AG09309 (cell line): ENCODE results near the gene TMEM131.

Experiments used
- DNase-seq: peaks from one replicate; pipeline ENCODE4 v3.0.0-alpha.2; 2010; ENCODE audit warnings: low read depth
- H3K4me3 ChIP-seq: 2 replicates; pipeline ENCODE4 v1.5.1; 2011; ENCODE audit warnings: mild to moderate bottlenecking, low read depth, low read length, moderate library complexity; ENCODE audit not compliant: control insufficient read depth
- CTCF ChIP-seq: IDR thresholded peaks from 2 replicates; pipeline ENCODE4 v1.5.1; 2011; ENCODE audit warnings: mild to moderate bottlenecking, low read depth, low read length, inconsistent platforms; ENCODE audit not compliant: insufficient read depth, control insufficient read depth; ENCODE audit errors: missing control alignments

Gene TMEM131

DNA sequence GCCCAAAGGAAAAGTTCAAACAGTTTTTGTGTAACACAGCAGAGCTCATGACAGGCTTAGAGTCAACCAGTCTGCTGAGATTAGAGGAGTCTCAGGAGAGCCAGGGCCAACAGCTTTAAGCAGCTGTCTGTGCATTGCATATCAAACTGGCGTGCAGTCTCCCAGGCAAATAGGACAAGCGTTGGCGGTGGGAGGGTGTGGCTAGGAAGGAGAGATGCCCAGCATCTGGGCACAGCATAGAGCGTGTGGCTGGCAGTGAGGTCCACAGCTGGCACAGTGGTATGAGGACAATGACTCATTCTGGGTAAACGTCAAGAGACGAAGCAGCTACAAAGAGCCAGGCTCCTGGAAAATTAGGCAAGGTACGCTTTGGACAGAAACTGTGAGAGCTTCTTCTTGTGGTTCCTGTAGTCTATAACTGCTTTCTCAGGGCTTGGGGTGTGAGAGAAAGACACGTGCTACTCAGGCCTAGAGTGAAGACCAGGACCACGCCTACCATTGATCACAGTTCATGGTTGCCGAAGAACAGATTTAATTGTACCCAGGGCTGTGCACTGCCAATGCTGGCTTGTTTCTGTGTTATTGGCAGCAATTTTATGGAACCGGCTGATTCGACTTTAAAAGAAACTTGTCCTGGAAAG is 267.5 kb downstream of the TMEM131 start:
- TF ChIP-seq CTCF, result no peak
- no peak overlapping the region; the same call in 1 of the 2 replicates for H3K4me3 ChIP-seq
- DNase-seq, result no peak

DNA sequence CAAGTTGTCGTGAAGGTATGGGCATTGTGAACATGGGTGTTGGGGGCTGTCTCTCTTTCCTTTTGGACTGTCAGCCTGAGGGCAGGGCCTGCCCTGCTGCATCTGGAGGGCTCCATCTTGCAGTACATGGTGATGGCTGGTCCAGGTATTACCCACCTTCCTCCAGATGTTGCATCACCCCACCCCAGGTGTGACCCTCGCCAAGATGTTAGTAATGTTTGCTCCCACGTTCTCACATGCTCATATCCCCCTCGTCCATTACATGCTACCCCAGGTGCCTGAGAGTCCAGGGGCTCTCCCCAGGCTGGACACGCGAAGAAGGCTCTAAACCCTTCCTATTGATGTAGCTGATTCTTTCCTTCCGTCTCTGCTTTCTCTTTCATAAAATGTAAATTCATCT is 268.5 kb downstream of the TMEM131 start:
- no peak for TF ChIP-seq CTCF
- no peak for DNase-seq
- H3K4me3 ChIP-seq, result no peak overlapping the region

DNA sequence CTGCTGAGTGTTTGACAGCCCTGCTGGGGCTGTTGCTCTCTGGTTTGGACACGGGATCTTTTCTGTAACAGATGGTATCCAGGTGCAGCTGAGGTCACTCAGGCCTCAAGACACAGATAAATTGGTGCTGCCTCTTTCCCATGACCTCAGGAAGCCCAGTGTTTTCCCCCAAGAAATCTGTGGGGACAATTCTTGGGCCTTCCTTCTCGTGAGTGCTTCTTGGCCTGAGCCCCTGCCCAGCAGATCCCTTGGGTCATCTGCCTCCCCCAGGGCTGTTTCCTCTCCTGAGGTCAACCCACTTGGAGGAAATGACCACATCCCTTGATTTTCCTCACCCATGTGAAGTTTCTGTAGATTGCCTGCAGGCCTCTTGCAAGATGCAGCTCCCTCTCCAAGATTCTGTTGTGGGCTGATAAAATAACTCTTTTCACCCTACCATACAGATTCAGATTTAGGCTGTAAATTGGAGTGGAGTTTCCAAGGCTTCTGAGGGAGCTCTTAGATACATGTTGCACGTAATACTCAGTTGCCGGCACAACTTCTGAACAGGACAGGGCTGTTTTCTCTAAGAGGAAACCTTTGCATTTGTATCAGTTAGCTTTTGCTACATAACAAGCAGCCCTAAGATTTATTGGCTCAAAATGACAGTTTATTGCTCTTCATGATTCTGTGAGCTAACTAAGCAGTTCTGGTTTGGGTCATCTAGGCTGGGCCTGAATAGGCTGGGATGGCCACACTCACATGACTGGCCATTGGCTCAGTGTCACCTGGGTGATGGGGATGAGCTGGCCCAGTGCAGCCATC is 269.3 kb downstream of the TMEM131 start:
- no peak for DNase-seq
- TF ChIP-seq CTCF, result no peak
- no peak overlapping the region for H3K4me3 ChIP-seq

GRCh38 chr2:97724946-97725688 is 270.6 kb downstream of the TMEM131 start:
- TF ChIP-seq CTCF, result no peak
- DNase-seq, result no peak
- no peak overlapping the region for H3K4me3 ChIP-seq

DNA sequence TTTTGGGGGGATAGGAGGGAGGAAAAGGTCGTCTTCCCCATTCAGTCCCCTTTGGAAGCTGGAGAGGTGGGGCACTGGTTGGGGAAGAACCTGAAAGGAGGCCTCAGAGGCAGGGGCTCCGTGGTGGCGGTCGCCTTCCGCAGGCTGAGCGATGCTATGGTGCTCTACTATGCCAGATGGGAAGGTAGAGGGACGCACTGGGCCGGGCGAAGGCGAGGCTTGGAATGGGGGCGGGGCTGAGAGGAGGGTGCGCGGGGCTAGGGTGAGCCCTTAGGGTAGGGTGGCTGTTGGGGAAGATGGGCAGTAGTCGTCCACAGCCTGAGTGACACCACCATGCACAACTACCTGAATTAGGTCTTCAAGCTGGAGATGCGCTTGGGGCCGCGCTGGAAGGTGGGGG is 271.2 kb downstream of the TMEM131 start:
- DNase-seq, result no peak
- TF ChIP-seq CTCF, result no peak
- no peak overlapping the region for H3K4me3 ChIP-seq

- no peak for TF ChIP-seq CTCF
- no peak overlapping the region for H3K4me3 ChIP-seq
- no peak for DNase-seq
Measured at GRCh38 chr2:97724073-97724410, 271.7 kb downstream of the TMEM131 start.
